Measurements from ENCODE around the gene KCNC2.

KCNC2 gene

DNA sequence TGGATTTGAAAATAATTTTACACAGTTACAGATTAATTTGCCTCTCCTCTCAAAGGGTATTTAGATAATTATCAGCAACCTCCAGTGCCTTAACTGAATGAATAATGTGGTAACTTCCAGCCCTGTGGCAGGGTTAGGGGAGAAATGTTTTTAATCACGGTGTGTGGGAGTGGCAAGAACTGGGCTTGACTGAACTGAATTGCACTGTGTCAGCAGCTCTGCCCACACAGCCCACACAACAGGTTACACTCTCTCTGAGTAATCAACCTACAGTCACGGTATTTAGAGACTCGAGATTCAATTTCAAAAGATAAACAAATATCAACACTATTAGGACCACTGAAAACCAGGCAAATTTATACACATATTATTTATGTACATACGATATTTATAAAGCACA, 198.5 kb downstream of the KCNC2 start:
- Histone ChIP-seq H2AK5ac (ENCODE audit: low read length, severe bottlenecking) (no peak overlapping the region), H3K27ac (ENCODE audit: low read length, poor library complexity, severe bottlenecking) (no peak overlapping the region), H3K4me3 (ENCODE audit: insufficient read depth in 1 of 2, low read depth in 1 of 2, low read length in 2 of 2) (no peak overlapping the region), H4K8ac (ENCODE audit: low read length) (no peak overlapping the region), H3K9me3 (ENCODE audit: control insufficient read depth, low read length) (peaks cover 24% of the 10 kb centered on the region), H3K4ac (ENCODE audit: low read depth in 1 of 2, low read length in 2 of 2) (no peak overlapping the region), H2BK5ac (ENCODE audit: low read depth, low read length, poor library complexity, severe bottlenecking) (no peak overlapping the region), H3K14ac (ENCODE audit: low read length in 2 of 2) (no peak overlapping the region), H3K4me1 (ENCODE audit: control insufficient read depth, insufficient read depth, low read depth, low read length) (no peaks in the 10 kb centered on the region), H4K91ac (ENCODE audit: low read length) (no peak overlapping the region), H3K9ac (ENCODE audit: low read length) (no peak overlapping the region), H2BK15ac (ENCODE audit: low read depth, poor library complexity, severe bottlenecking) (no peak overlapping the region), H3K79me1 (replicated peaks; ENCODE audit: low read length, poor library complexity, severe bottlenecking) (no peaks in the 10 kb centered on the region), H3K36me3 (ENCODE audit: control insufficient read depth in 1 of 2, insufficient read depth in 2 of 2, low read depth in 1 of 2, low read length in 2 of 2) (no peaks in the 10 kb centered on the region), H3K18ac (ENCODE audit: low read depth in 1 of 2, low read length in 2 of 2) (no peak overlapping the region), H3K4me2 (ENCODE audit: low read length, poor library complexity, severe bottlenecking) (no peak overlapping the region), H3K23ac (ENCODE audit: low read length in 2 of 2) (no peak overlapping the region), H3K27me3 (ENCODE audit: control insufficient read depth in 1 of 2, insufficient read depth in 1 of 2, low read length in 2 of 2) (no peaks in the 10 kb centered on the region), H2BK120ac (ENCODE audit: low read depth, low read length) (no peak overlapping the region), H2BK12ac (ENCODE audit: low read length in 2 of 2) (no peak overlapping the region), H2AFZ (ENCODE audit: low read depth, low read length) (no peak overlapping the region)
- no peak for DNase-seq
- 60% methylated on average over 3 of the region's 4 CpGs for WGBS

GRCh38 chr12:75007133-75007532, 202.5 kb downstream of the KCNC2 start:
- no peak overlapping the region for H3K23ac ChIP-seq (ENCODE audit: low read length in 2 of 2)
- no peak overlapping the region for H2BK12ac ChIP-seq (ENCODE audit: low read length in 2 of 2)
- H3K4me3 ChIP-seq (ENCODE audit: insufficient read depth in 1 of 2, low read depth in 1 of 2, low read length in 2 of 2): no peak overlapping the region
- H3K9me3 ChIP-seq (ENCODE audit: control insufficient read depth, low read length): peaks cover 10% of the 10 kb centered on the region
- no peak overlapping the region for H2BK5ac ChIP-seq (ENCODE audit: low read depth, low read length, poor library complexity, severe bottlenecking)
- no peak overlapping the region for H3K18ac ChIP-seq (ENCODE audit: low read depth in 1 of 2, low read length in 2 of 2)
- no peaks in the 10 kb centered on the region for H3K36me3 ChIP-seq (ENCODE audit: control insufficient read depth in 1 of 2, insufficient read depth in 2 of 2, low read depth in 1 of 2, low read length in 2 of 2)
- no peak overlapping the region for H3K14ac ChIP-seq (ENCODE audit: low read length in 2 of 2)
- DNase-seq: no peak
- no peak overlapping the region for H4K8ac ChIP-seq (ENCODE audit: low read length)
- no peak overlapping the region for H3K4me2 ChIP-seq (ENCODE audit: low read length, poor library complexity, severe bottlenecking)
- no peak overlapping the region for H2AK5ac ChIP-seq (ENCODE audit: low read length, severe bottlenecking)
- no peak overlapping the region for H2BK15ac ChIP-seq (ENCODE audit: low read depth, poor library complexity, severe bottlenecking)
- H3K9ac ChIP-seq (ENCODE audit: low read length): no peak overlapping the region
- no peaks in the 10 kb centered on the region for H3K27me3 ChIP-seq (ENCODE audit: control insufficient read depth in 1 of 2, insufficient read depth in 1 of 2, low read length in 2 of 2)
- no peak overlapping the region for H4K91ac ChIP-seq (ENCODE audit: low read length)
- no peaks in the 10 kb centered on the region for H3K4me1 ChIP-seq (ENCODE audit: control insufficient read depth, insufficient read depth, low read depth, low read length)
- H2BK120ac ChIP-seq (ENCODE audit: low read depth, low read length): no peak overlapping the region
- WGBS: no CpG with 5 or more reads among the region's 2 CpGs
- no peak overlapping the region for H3K27ac ChIP-seq (ENCODE audit: low read length, poor library complexity, severe bottlenecking)
- no peaks in the 10 kb centered on the region for H3K79me1 ChIP-seq (replicated peaks; ENCODE audit: low read length, poor library complexity, severe bottlenecking)
- no peak overlapping the region for H3K4ac ChIP-seq (ENCODE audit: low read depth in 1 of 2, low read length in 2 of 2)
- H2AFZ ChIP-seq (ENCODE audit: low read depth, low read length): no peak overlapping the region

- Histone ChIP-seq H3K4me3 (ENCODE audit: insufficient read depth in 1 of 2, low read depth in 1 of 2, low read length in 2 of 2) (no peak overlapping the region), H3K23ac (ENCODE audit: low read length in 2 of 2) (no peak overlapping the region), H3K4ac (ENCODE audit: low read depth in 1 of 2, low read length in 2 of 2) (no peak overlapping the region), H3K14ac (ENCODE audit: low read length in 2 of 2) (no peak overlapping the region), H3K18ac (ENCODE audit: low read depth in 1 of 2, low read length in 2 of 2) (no peak overlapping the region), H2AFZ (ENCODE audit: low read depth, low read length) (no peak overlapping the region), H2BK15ac (ENCODE audit: low read depth, poor library complexity, severe bottlenecking) (no peak overlapping the region), H3K9me3 (ENCODE audit: control insufficient read depth, low read length) (no peaks in the 10 kb centered on the region), H3K4me2 (ENCODE audit: low read length, poor library complexity, severe bottlenecking) (no peak overlapping the region), H2BK12ac (ENCODE audit: low read length in 2 of 2) (no peak overlapping the region), H3K79me1 (replicated peaks; ENCODE audit: low read length, poor library complexity, severe bottlenecking) (no peaks in the 10 kb centered on the region), H2BK120ac (ENCODE audit: low read depth, low read length) (no peak overlapping the region), H4K91ac (ENCODE audit: low read length) (no peak overlapping the region), H4K8ac (ENCODE audit: low read length) (no peak overlapping the region), H3K27ac (ENCODE audit: low read length, poor library complexity, severe bottlenecking) (no peak overlapping the region), H3K36me3 (ENCODE audit: control insufficient read depth in 1 of 2, insufficient read depth in 2 of 2, low read depth in 1 of 2, low read length in 2 of 2) (no peaks in the 10 kb centered on the region), H3K27me3 (ENCODE audit: control insufficient read depth in 1 of 2, insufficient read depth in 1 of 2, low read length in 2 of 2) (no peaks in the 10 kb centered on the region), H2AK5ac (ENCODE audit: low read length, severe bottlenecking) (no peak overlapping the region), H3K4me1 (ENCODE audit: control insufficient read depth, insufficient read depth, low read depth, low read length) (no peaks in the 10 kb centered on the region), H2BK5ac (ENCODE audit: low read depth, low read length, poor library complexity, severe bottlenecking) (no peak overlapping the region), H3K9ac (ENCODE audit: low read length) (no peak overlapping the region)
- WGBS: 54% methylated on average over 2 of the region's 2 CpGs
- DNase-seq: no peak
Measured at GRCh38 chr12:75000120-75000519, 209.5 kb downstream of the KCNC2 start.

- H2BK5ac ChIP-seq (ENCODE audit: low read depth, low read length, poor library complexity, severe bottlenecking): no peak overlapping the region
- H3K27ac ChIP-seq (ENCODE audit: low read length, poor library complexity, severe bottlenecking): no peak overlapping the region
- H3K14ac ChIP-seq (ENCODE audit: low read length in 2 of 2): no peak overlapping the region
- H3K4me2 ChIP-seq (ENCODE audit: low read length, poor library complexity, severe bottlenecking): no peak overlapping the region
- no peak overlapping the region for H2AFZ ChIP-seq (ENCODE audit: low read depth, low read length)
- H2AK5ac ChIP-seq (ENCODE audit: low read length, severe bottlenecking): no peak overlapping the region
- H2BK15ac ChIP-seq (ENCODE audit: low read depth, poor library complexity, severe bottlenecking): no peak overlapping the region
- WGBS: 100% methylated on average over 1 of the region's 3 CpGs
- no peaks in the 10 kb centered on the region for H3K9me3 ChIP-seq (ENCODE audit: control insufficient read depth, low read length)
- H3K4ac ChIP-seq (ENCODE audit: low read depth in 1 of 2, low read length in 2 of 2): no peak overlapping the region
- no peak overlapping the region for H4K91ac ChIP-seq (ENCODE audit: low read length)
- no peak for DNase-seq
- H3K27me3 ChIP-seq (ENCODE audit: control insufficient read depth in 1 of 2, insufficient read depth in 1 of 2, low read length in 2 of 2): no peaks in the 10 kb centered on the region
- no peak overlapping the region for H2BK12ac ChIP-seq (ENCODE audit: low read length in 2 of 2)
- H3K9ac ChIP-seq (ENCODE audit: low read length): no peak overlapping the region
- H3K4me3 ChIP-seq (ENCODE audit: insufficient read depth in 1 of 2, low read depth in 1 of 2, low read length in 2 of 2): no peak overlapping the region
- H3K23ac ChIP-seq (ENCODE audit: low read length in 2 of 2): no peak overlapping the region
- no peaks in the 10 kb centered on the region for H3K4me1 ChIP-seq (ENCODE audit: control insufficient read depth, insufficient read depth, low read depth, low read length)
- H4K8ac ChIP-seq (ENCODE audit: low read length): no peak overlapping the region
- no peak overlapping the region for H2BK120ac ChIP-seq (ENCODE audit: low read depth, low read length)
- H3K18ac ChIP-seq (ENCODE audit: low read depth in 1 of 2, low read length in 2 of 2): no peak overlapping the region
- H3K36me3 ChIP-seq (ENCODE audit: control insufficient read depth in 1 of 2, insufficient read depth in 2 of 2, low read depth in 1 of 2, low read length in 2 of 2): no peaks in the 10 kb centered on the region
- H3K79me1 ChIP-seq (replicated peaks; ENCODE audit: low read length, poor library complexity, severe bottlenecking): no peaks in the 10 kb centered on the region
Measured at GRCh38 chr12:74999474-74999873, 210.2 kb downstream of the KCNC2 start.

Data from mesenchymal stem cell (in vitro differentiated cells and primary cell).